Endodermal cell (in vitro differentiated cells): ENCODE data around the gene TCP1. TPM values are rescaled to one million over a fixed set of nuclear protein-coding genes. Genes with fewer than 3 reads are reported as not detected.

Experiments used
- DNase-seq: peaks from one replicate; pipeline ENCODE4 v3.0.0-alpha.2; 2017
- H3K27ac ChIP-seq: 2 replicates; pipeline ENCODE4 v1.5.1; 2013; ENCODE audit warnings: mild to moderate bottlenecking, low read depth, low read length, moderate library complexity
- H3K27me3 ChIP-seq: 2 replicates; pipeline ENCODE4 v1.6.1; 2013; ENCODE audit warnings: mild to moderate bottlenecking, low read length, moderate library complexity; ENCODE audit not compliant: insufficient read depth, control insufficient read depth, poor library complexity, severe bottlenecking
- H3K36me3 ChIP-seq: 2 replicates; pipeline ENCODE4 v1.7.0; 2013; ENCODE audit warnings: mild to moderate bottlenecking, low read length, moderate library complexity; ENCODE audit not compliant: control insufficient read depth, insufficient read depth
- H3K4me1 ChIP-seq: one replicate; pipeline ENCODE4 v1.7.0; 2013; ENCODE audit warnings: low read length; ENCODE audit not compliant: control insufficient read depth, insufficient read depth
- H3K4me3 ChIP-seq: 2 replicates; pipeline ENCODE4 v1.5.1; 2013; ENCODE audit warnings: mild to moderate bottlenecking, low read length, moderate library complexity
- H3K9ac ChIP-seq: 2 replicates; pipeline ENCODE4 v1.6.1; 2013; ENCODE audit warnings: mild to moderate bottlenecking, low read length, moderate library complexity; ENCODE audit not compliant: poor library complexity, severe bottlenecking; ENCODE audit errors: extremely low read depth
- H3K9me3 ChIP-seq: 2 replicates; pipeline ENCODE4 v1.6.1; 2013; ENCODE audit warnings: mild to moderate bottlenecking, low read length, moderate library complexity; ENCODE audit not compliant: control insufficient read depth
- H3K27ac Mint-ChIP-seq: 2 replicates; pipeline ENCODE4 v1.8.0; 2020; ENCODE audit warnings: mixed read lengths
- H3K27me3 Mint-ChIP-seq: 2 replicates; pipeline ENCODE4 v1.8.0; 2021; ENCODE audit warnings: mild to moderate bottlenecking, mixed read lengths; ENCODE audit not compliant: insufficient read depth
- H3K36me3 Mint-ChIP-seq: 2 replicates; pipeline ENCODE4 v1.8.0; 2020; ENCODE audit warnings: low read depth, mixed read lengths
- H3K4me1 Mint-ChIP-seq: 2 replicates; pipeline ENCODE4 v1.8.0; 2020; ENCODE audit warnings: mixed read lengths
- H3K4me3 Mint-ChIP-seq: 2 replicates; pipeline ENCODE4 v1.8.0; 2020; ENCODE audit warnings: mild to moderate bottlenecking, moderate library complexity, mixed read lengths
- H3K9me3 Mint-ChIP-seq: 2 replicates; pipeline ENCODE4 v1.8.0; 2020; ENCODE audit warnings: mild to moderate bottlenecking, mixed read lengths
- CTCF ChIP-seq: fragments of 200-600 bp; sonication (generic); conservative IDR thresholded peaks from 2 replicates; pipeline ENCODE4 v1.5.0; 2021; ENCODE audit warnings: antibody characterized with exemption, mild to moderate bottlenecking
- WGBS, 2 experiments: methylation state at CpG; one replicate each; pipeline versions ENCODE4 v1.1.5 to v1.1.7; 2013; ENCODE audit warnings: missing lambda C conversion rate in 2 of 2, mixed read lengths in 1 of 2; ENCODE audit not compliant: insufficient coverage in 1 of 2, insufficient read length in 1 of 2; 5-methylcytosine and 5-hydroxymethylcytosine counted together
- long read RNA-seq, 4 experiments: library from polyadenylated mRNA in 2 of 4; library from RNA in 1 of 4; library from capped mRNA in 1 of 4; stranded (forward) in 3 of 4; unstranded in 1 of 4; transcript quantifications; one replicate each; pipeline ENCODE4 v2.0.0, GENCODE V29; 2020 to 2021; ENCODE audit warnings: inconsistent platforms in 1 of 4
- polyA plus RNA-seq, 2 experiments: library from polyadenylated mRNA; stranded (reverse); fragments of 50-300 nt; gene quantifications; one replicate each; pipeline ENCODE4 v1.2.3, GENCODE V29; 2013
- total RNA-seq, 2 donors: library from RNA; stranded (reverse); fragmentation: NEBNext Ultra II Directional in 1 of 2; extraction: Animal tissue kit (Norgen Biotek cat#: 25700) in 1 of 2; gene quantifications; 2 replicates in 1 of 2; 3 replicates in 1 of 2; pipeline ENCODE4 v1.2.1, GENCODE V29; 2021

Gene TCP1
- 100 to 1,000 TPM; 241 to 246 TPM for total RNA-seq
- 234 TPM for polyA plus RNA-seq (2013, experiment 1 of 2)
- polyA plus RNA-seq (2013, experiment 2 of 2) = 228 TPM
- long read RNA-seq, experiment 1, transcript TCP1-201 (12 exons, 2,499 nt) = major isoform, 92 of 142 reads
- long read RNA-seq, experiment 1, partial matches to known transcripts = 35 of 142 reads
- long read RNA-seq, experiment 1, other reads (novel, unspliced or antisense) = 13 of 142 reads
- long read RNA-seq, experiment 2, transcript TCP1-201 (12 exons, 2,499 nt) = major isoform, 306 of 339 reads
- long read RNA-seq, experiment 2, transcript TCP1-202 (11 exons, 1,878 nt) = minor isoform, 6 of 339 reads
- long read RNA-seq, experiment 2, partial matches to known transcripts = 13 of 339 reads
- long read RNA-seq, experiment 2, other reads (novel, unspliced or antisense) = 14 of 339 reads
- long read RNA-seq, experiment 3, transcript TCP1-201 (12 exons, 2,499 nt) = major isoform, 1,492 of 1,578 reads
- long read RNA-seq, experiment 3, transcript TCP1-202 (11 exons, 1,878 nt) = minor isoform, 6 of 1,578 reads
- long read RNA-seq, experiment 3, partial matches to known transcripts = 41 of 1,578 reads
- long read RNA-seq, experiment 3, other reads (novel, unspliced or antisense) = 39 of 1,578 reads
- long read RNA-seq, experiment 4, transcript TCP1-201 (12 exons, 2,499 nt) = major isoform, 310 of 397 reads
- long read RNA-seq, experiment 4, transcript TCP1-202 (11 exons, 1,878 nt) = minor isoform, 8 of 397 reads
- long read RNA-seq, experiment 4, partial matches to known transcripts = 70 of 397 reads
- long read RNA-seq, experiment 4, other reads (novel, unspliced or antisense) = 9 of 397 reads

DNA sequence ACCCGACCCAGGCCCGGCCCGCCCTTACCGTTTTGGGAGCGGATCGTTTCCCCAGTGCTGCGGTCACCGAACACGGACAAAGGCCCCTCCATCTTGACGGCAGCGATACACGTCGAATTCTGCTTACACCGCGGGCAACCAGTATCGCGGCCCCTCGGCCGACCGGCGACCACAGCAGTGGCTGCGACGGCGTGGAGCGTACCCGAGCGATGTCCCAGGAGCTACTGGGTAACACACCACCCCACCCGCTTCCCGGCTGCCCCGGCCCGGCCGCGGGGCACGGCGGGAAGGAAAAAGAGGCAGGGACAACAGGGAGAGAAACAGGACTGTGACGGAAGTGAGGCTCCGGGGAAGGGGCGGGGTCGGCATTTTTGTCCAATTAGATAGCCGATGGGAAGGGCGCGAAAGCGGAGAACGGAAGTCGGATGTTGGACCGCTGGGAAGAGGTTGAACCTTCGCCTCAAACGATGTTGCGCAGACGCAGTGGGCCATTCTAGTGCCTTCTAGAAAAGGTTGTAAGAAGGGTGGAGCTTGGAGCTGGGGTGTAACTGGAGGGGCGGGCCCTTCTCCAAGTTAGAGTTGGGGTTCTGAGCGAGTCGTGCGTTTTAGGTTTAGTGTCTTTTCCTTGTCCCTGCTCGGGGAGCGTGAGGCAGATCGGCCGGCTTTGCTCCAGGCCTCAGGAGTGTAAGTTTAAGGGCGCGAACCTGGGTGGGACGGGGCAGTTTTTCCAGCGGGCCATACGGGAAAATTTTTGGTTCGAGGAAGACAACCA lies at the start of gene TCP1:
Gene TCP1 (minus strand): TSS at position 226 of the 772 bp plus-strand sequence. CDS start 134 bp downstream, at position 92.
- Histone ChIP-seq H3K4me1 (peaks cover 3% of the 10 kb centered on the region), H3K27ac (peak within 1 kb of the TSS; percentile 91), H3K4me3 (peak within 1 kb of the TSS; percentile 96), H3K9ac (peak within 1 kb of the TSS; percentile 89), H3K36me3 (peaks cover 63% of the 10 kb centered on the region), H3K27me3 (no peaks in the 10 kb centered on the region), H3K9me3 (no peaks in the 10 kb centered on the region)
- WGBS, 2 experiments = 0 to 1% methylated on average over 29 to 64 of the region's 64 CpGs
- Mint-ChIP-seq H3K4me1 (peaks cover 32% of the 10 kb centered on the region), H3K36me3 (peaks cover 67% of the 10 kb centered on the region), H3K27ac (peak within 1 kb of the TSS; percentile 99), H3K27me3 (no peaks in the 10 kb centered on the region), H3K4me3 (peak within 1 kb of the TSS; percentile 97), H3K9me3 (no peaks in the 10 kb centered on the region)
- no peak for TF ChIP-seq CTCF
- peak; percentile 100 for DNase-seq

DNA sequence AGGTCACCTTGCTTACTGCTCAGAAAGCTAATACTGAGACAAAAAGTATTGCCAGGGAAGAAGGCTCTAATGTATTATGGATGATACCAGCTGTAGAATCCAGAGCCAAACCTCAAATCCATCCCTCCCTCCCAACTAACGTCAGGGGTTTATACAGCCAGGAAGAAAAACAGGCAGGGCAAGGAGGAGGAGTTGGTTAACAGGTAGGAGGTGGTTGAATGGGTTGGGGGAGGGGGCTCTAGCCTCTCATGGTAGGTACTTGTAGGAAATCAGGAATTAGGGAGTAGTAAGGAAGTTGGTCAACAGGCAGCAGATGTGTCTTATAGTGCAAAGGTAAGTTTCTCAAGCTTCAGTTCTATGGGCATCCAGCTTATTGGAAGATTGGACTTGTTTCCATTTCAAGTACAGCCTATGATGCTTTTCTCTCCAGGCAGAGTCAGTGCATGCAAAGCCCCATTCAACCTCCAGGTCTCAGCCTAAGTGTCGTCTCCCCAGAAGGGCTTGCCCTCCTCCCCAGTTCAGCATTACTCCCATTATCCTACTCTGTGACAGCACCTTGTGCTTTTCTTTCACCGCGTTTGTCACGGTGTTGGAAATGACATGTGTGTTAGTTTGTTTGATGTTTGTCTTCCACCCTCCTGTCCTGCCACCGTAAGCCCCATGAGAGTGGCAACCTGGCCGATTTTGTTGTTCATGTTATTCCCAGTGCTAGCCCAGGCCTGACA lies 48.8 kb upstream of the TCP1 start:
- peak; percentile 62 for DNase-seq
- H3K4me1 Mint-ChIP-seq = peaks cover 11% of the 10 kb centered on the region
- Histone ChIP-seq H3K27ac (no peak overlapping the region), H3K9me3 (no peaks in the 10 kb centered on the region), H3K27me3 (no peaks in the 10 kb centered on the region), H3K4me1 (no peaks in the 10 kb centered on the region), H3K36me3 (no peaks in the 10 kb centered on the region), H3K9ac (no peak overlapping the region), H3K4me3 (no peak overlapping the region)
- H3K27ac Mint-ChIP-seq = no peak overlapping the region
- no peak for TF ChIP-seq CTCF
- no peak overlapping the region for H3K4me3 Mint-ChIP-seq
- no peaks in the 10 kb centered on the region for H3K9me3 Mint-ChIP-seq
- no peaks in the 10 kb centered on the region for H3K27me3 Mint-ChIP-seq
- no peaks in the 10 kb centered on the region for H3K36me3 Mint-ChIP-seq
- 84 to 95% methylated on average over 3 to 7 of the region's 7 CpGs for WGBS, 2 experiments

DNA sequence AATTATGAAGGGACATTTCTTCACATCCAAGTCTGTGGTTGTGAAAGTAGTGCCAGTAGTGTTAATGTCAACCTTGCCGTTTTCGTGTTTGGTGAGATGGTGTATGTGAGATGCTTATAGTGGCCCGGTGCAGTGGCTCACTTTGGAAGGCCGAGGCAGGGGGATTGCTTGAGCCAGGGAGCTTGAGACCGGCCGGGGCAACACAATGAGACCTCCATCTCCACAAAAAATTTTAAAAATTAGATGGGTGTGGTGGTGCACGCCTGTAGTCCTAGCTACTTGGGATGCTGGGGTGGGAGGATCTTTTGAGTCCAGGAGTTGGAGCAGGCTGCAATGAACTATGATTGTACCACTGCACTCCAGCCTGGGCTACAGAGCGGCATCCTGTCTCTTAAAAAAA lies 48.1 kb upstream of the TCP1 start:
- TF ChIP-seq CTCF = no peak
- H3K36me3 ChIP-seq = no peaks in the 10 kb centered on the region
- H3K4me3 ChIP-seq = no peak overlapping the region
- Mint-ChIP-seq H3K4me1 (peaks cover 11% of the 10 kb centered on the region), H3K27ac (no peak overlapping the region), H3K36me3 (no peaks in the 10 kb centered on the region), H3K4me3 (no peak overlapping the region), H3K27me3 (no peaks in the 10 kb centered on the region), H3K9me3 (no peaks in the 10 kb centered on the region)
- H3K27ac ChIP-seq = no peak overlapping the region
- no peak overlapping the region for H3K9ac ChIP-seq
- no peaks in the 10 kb centered on the region for H3K4me1 ChIP-seq
- DNase-seq = no peak
- WGBS, 2 experiments = 77 to 82% methylated on average over 5 to 8 of the region's 8 CpGs
- no peaks in the 10 kb centered on the region for H3K27me3 ChIP-seq
- H3K9me3 ChIP-seq = no peaks in the 10 kb centered on the region
